Muscle layer of colon (tissue), 2 donors: ENCODE measurements around the gene MTMR3.
"Not testable (repeated sequence)": the region's sequence is repeated elsewhere in the genome, so short reads cannot be mapped to it uniquely, and the experiment has no call there.

ENCODE experiments used
- H3K27ac ChIP-seq: one replicate; pipeline ENCODE4 v1.7.0; 2013; ENCODE audit warnings: low read depth, mild to moderate bottlenecking, low read length, moderate library complexity
- H3K27me3 ChIP-seq, 2 donors: one replicate each; pipeline ENCODE4 v1.7.0; 2013; ENCODE audit warnings: low read length in 2 of 2, mild to moderate bottlenecking in 2 of 2; ENCODE audit not compliant: insufficient read depth in 2 of 2, control insufficient read depth in 1 of 2
- H3K36me3 ChIP-seq: one replicate; pipeline ENCODE4 v1.7.0; 2013; ENCODE audit warnings: mild to moderate bottlenecking, low read length; ENCODE audit not compliant: insufficient read depth
- H3K4me1 ChIP-seq: one replicate; pipeline ENCODE4 v1.7.0; 2013; ENCODE audit warnings: mild to moderate bottlenecking, low read length; ENCODE audit not compliant: insufficient read depth
- H3K4me3 ChIP-seq, 2 donors: one replicate each; pipeline ENCODE4 v1.7.0; 2013; ENCODE audit warnings: low read length in 2 of 2, low read depth in 1 of 2, mild to moderate bottlenecking in 1 of 2, moderate library complexity in 1 of 2
- H3K9ac ChIP-seq: one replicate; pipeline ENCODE4 v1.7.0; 2013; ENCODE audit warnings: low read length
- H3K9me3 ChIP-seq: one replicate; pipeline ENCODE4 v1.7.0; 2013; ENCODE audit warnings: mild to moderate bottlenecking, low read length
- donor health status: abdominal sarcoma.
- donor health status: Adenocarcinoma of cecum.

Gene MTMR3

GRCh38 chr22:29948385-29948769 lies 65.4 kb downstream of the MTMR3 start:
- Histone ChIP-seq H3K36me3 (no peaks in the 10 kb centered on the region), H3K4me3 (no peak overlapping the region), H3K27ac (no peak overlapping the region), H3K4me1 (peaks cover 73% of the 10 kb centered on the region), H3K9ac (no peak overlapping the region), H3K27me3 (no peaks in the 10 kb centered on the region), H3K9me3 (no peaks in the 10 kb centered on the region)

DNA sequence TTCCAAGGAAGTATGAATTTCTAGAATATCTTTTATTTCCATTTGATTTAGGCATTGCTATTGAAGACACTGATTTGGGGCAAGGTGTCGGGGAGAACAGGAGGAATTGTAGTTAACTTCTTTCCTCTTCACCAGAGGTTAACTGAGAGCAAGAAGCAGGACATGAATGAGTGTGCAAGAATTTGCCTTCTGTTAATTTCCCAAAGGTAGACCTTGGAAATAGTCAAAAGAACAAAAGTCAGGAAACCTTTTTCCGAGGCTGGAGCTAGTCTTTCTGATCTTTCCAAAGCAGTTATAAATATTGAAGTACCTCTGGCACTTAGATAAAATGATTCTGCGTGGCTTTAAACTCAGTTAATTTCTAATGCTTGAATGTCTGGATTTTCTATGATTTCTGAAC lies 66.9 kb downstream of the MTMR3 start:
- Histone ChIP-seq H3K4me3 (no peak overlapping the region), H3K4me1 (peaks cover 67% of the 10 kb centered on the region), H3K9ac (no peak overlapping the region), H3K27me3 (no peaks in the 10 kb centered on the region), H3K27ac (no peak overlapping the region), H3K36me3 (no peaks in the 10 kb centered on the region), H3K9me3 (no peaks in the 10 kb centered on the region)

DNA sequence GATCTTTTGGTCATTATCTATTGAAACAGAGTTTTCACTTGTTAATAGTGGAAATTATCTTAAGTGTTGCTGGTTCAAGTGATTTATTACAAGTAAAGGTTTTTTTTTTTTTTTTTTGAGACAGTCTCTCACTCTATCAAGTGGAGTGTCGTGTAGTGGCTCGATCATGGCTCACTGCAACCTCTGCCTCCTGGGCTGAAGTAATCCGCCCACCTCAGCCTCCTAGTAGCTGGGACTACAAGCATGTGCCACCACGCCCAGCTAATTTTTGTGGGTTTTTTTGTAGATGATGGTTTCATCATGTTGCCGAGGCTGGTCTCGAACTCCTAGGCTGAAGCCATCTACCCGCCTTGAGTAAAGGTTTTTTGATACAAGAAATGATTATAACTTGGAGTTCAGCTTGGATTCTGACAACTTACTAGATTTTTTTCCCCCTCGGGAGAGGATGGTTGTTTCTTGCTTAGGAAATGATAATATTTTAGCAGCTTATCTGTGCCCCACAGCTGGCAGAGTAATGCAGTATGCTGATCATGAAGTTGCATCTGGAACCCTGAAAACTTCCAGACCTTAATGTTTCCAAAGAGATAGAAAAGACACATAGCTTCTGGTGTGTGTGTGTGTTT lies 68.9 kb downstream of the MTMR3 start:
- Histone ChIP-seq H3K4me1 (peaks cover 47% of the 10 kb centered on the region), H3K9me3 (no peaks in the 10 kb centered on the region), H3K27ac (no peak overlapping the region), H3K4me3 (no peak overlapping the region), H3K9ac (no peak overlapping the region), H3K27me3 (no peaks in the 10 kb centered on the region), H3K36me3 (no peaks in the 10 kb centered on the region)

DNA sequence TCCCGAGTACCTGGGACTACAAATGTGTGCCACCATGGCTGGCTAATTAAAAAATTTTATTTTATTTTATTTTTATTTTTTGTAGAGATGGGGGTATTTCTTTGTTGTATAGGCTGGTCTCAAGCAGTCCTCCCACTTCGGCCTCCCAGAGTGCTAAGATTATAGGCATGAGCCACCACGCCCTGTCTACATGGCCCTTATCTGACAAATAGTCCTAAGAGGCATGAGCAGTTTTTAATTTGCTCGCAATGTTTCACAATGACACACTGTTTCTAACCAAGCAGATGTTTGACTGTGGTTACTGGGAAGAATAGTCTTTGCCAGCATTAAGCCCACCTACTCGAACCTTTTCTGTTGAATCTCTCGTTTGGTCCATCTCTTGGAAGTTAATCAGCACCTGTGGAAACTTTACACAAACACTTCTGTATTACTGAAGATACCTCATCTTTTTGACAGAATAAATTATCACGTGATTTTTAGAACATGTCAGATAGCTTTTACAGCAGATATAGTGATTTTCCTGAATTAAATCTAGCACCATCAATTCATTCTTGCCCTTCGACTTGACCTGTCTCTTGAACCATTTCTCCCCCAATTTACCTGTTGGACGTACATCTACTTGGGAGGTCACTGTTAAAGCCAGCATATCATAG lies 71.4 kb downstream of the MTMR3 start:
- H3K9ac ChIP-seq: no peak overlapping the region
- H3K4me3 ChIP-seq: no peak overlapping the region
- no peaks in the 10 kb centered on the region for H3K9me3 ChIP-seq
- no peaks in the 10 kb centered on the region for H3K27me3 ChIP-seq
- H3K27ac ChIP-seq: no peak overlapping the region
- H3K4me1 ChIP-seq: peaks cover 28% of the 10 kb centered on the region
- no peaks in the 10 kb centered on the region for H3K36me3 ChIP-seq

DNA sequence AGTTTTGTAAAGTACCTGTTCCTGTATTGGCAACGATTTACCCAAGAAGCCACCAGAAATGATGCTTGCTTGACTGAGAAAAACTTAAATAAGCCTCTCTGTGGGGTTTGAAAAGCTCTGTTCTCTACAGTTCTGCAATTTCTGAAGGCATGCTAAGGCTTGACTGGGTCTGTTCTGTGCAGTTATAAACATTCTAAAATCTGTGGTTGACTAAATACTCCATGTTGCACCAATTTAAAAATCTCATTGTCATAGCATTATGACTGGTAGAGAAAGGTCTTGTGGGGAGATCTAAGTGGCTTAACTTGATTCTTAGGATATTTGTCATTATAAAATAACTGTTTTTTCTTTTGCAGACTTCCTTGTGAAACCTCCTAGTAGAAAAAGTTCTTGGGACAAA lies 73.7 kb downstream of the MTMR3 start:
- H3K36me3 ChIP-seq: no peaks in the 10 kb centered on the region
- H3K4me3 ChIP-seq: no peak overlapping the region
- H3K27me3 ChIP-seq: no peaks in the 10 kb centered on the region
- no peaks in the 10 kb centered on the region for H3K9me3 ChIP-seq
- H3K4me1 ChIP-seq: peaks cover 16% of the 10 kb centered on the region
- no peak overlapping the region for H3K9ac ChIP-seq
- no peak overlapping the region for H3K27ac ChIP-seq

DNA sequence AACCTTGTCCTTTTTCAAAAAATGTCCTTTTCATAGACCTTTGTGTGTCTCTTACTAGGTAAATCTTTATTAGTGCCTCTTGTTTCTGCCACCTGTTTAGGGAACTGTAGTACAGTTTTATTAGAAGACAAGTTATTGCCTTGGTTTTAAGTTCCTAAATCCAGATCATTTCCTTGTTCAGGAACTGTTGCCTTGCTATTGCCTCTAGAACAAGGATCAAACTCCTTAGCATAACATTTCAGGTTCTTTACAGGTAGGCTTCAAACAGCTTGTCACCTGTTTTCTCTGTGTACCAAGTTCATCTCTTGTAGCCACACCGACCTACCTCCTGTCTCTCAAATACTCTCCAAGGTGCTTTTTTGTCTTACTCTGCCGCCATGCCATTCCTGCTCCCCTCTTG lies 75.2 kb downstream of the MTMR3 start:
- H3K27ac ChIP-seq: no peak overlapping the region
- H3K4me3 ChIP-seq: no peak overlapping the region
- H3K27me3 ChIP-seq: no peaks in the 10 kb centered on the region
- no peaks in the 10 kb centered on the region for H3K36me3 ChIP-seq
- peaks cover 2% of the 10 kb centered on the region for H3K4me1 ChIP-seq
- no peak overlapping the region for H3K9ac ChIP-seq
- no peaks in the 10 kb centered on the region for H3K9me3 ChIP-seq

DNA sequence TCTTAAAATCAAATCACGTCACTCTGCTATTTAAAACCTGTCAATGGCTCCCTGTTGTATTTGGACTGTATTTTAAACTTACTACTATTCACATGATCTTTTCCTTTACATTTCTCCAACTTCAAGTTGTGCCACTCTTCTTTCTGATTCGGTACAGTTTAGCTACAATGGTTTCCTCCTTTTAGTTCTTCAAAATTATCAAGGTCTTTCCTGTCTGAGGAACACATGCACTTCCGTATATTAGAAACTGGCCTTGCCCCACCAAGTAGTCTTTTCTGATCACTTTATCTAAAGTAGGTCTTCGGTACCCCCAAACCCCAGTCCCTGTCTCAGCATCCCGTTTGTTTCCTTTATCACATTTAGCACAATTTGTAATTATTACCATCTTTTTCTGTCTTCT lies 81.8 kb downstream of the MTMR3 start:
- Histone ChIP-seq H3K36me3 (no peaks in the 10 kb centered on the region), H3K4me3 (no peak overlapping the region), H3K27ac (no peak overlapping the region), H3K4me1 (no peaks in the 10 kb centered on the region), H3K27me3 (no peaks in the 10 kb centered on the region), H3K9me3 (no peaks in the 10 kb centered on the region), H3K9ac (no peak overlapping the region)

DNA sequence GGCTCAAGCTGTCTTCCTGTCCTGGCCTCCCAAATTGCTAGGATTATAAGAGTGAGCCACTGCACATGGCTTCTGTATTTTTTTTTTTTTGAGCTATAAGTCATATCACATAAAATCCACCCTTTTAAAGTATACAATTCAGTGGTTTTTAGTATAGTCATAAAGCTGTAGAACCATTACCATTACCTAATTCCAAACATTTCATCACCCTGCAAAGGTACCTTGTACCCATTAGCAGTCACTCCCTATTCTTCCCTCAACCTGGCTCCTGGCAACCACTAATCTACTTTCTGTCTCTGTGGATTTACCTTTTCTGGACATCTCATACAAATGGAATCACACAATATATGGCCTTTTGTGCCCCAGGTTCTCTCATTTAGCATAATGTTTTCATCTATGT lies 84.5 kb downstream of the MTMR3 start:
- Histone ChIP-seq H3K27me3 (no peaks in the 10 kb centered on the region), H3K4me3 (no peak overlapping the region), H3K9me3 (no peaks in the 10 kb centered on the region), H3K9ac (no peak overlapping the region), H3K27ac (no peak overlapping the region), H3K36me3 (no peaks in the 10 kb centered on the region), H3K4me1 (peaks cover 7% of the 10 kb centered on the region)

DNA sequence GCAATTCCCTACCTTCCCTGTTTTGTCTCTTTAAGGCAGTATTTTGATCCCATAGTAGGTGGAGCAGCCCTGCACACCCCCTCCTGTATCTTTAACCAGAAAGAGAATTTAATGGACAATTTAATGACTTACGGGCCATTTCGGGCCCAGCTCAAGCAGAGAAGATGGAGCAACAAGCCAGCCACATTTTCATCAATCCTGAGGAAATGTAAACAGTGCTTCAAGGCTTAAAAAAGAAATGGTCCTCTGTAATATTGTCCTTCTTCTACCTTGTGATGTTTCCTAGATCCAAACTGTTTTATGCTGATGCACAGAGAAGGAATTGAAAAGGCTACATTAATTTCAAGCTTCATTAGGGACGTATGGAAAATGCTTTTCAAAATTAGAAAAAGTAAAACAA lies 88.6 kb downstream of the MTMR3 start:
- H3K36me3 ChIP-seq: no peaks in the 10 kb centered on the region

GRCh38 chr22:29972121-29972520 lies 89.1 kb downstream of the MTMR3 start:
- H3K27me3 ChIP-seq: no peaks in the 10 kb centered on the region
- H3K4me1 ChIP-seq: peaks cover 15% of the 10 kb centered on the region
- H3K36me3 ChIP-seq: no peaks in the 10 kb centered on the region
- no peak overlapping the region for H3K27ac ChIP-seq
- H3K9ac ChIP-seq: no peak overlapping the region
- no peaks in the 10 kb centered on the region for H3K9me3 ChIP-seq
- H3K4me3 ChIP-seq: no peak overlapping the region

More for the DNA sequence above, 88.6 kb downstream of the MTMR3 start:
- H3K9me3 ChIP-seq: no peaks in the 10 kb centered on the region
- no peaks in the 10 kb centered on the region for H3K27me3 ChIP-seq
- H3K4me1 ChIP-seq: peaks cover 15% of the 10 kb centered on the region
- no peak overlapping the region for H3K27ac ChIP-seq
- H3K9ac ChIP-seq: no peak overlapping the region
- H3K4me3 ChIP-seq: no peak overlapping the region

- Histone ChIP-seq H3K36me3 (peaks cover 4% of the 10 kb centered on the region), H3K9me3 (no peaks in the 10 kb centered on the region), H3K27ac (no peak overlapping the region), H3K4me1 (peaks cover 15% of the 10 kb centered on the region), H3K27me3 (no peaks in the 10 kb centered on the region), H3K4me3 (no peak overlapping the region), H3K9ac (no peak overlapping the region)
Measured at GRCh38 chr22:29973269-29973668, 90.3 kb downstream of the MTMR3 start.

GRCh38 chr22:29973680-29974079 lies 90.7 kb downstream of the MTMR3 start:
- H3K9ac ChIP-seq, H3K27me3 ChIP-seq, H3K9me3 ChIP-seq, H3K4me3 ChIP-seq, H3K27ac ChIP-seq, H3K36me3 ChIP-seq: not testable (repeated sequence)
- peaks cover 15% of the 10 kb centered on the region for H3K4me1 ChIP-seq
